NCI-H1930 (cell line): ENCODE measurements around the gene FRMD4B.

Source experiments
- DNase-seq, 2 experiments: peaks; one replicate each; lab custom pipeline; 2025; lab: John Stamatoyannopoulos, UW

FRMD4B gene

DNA sequence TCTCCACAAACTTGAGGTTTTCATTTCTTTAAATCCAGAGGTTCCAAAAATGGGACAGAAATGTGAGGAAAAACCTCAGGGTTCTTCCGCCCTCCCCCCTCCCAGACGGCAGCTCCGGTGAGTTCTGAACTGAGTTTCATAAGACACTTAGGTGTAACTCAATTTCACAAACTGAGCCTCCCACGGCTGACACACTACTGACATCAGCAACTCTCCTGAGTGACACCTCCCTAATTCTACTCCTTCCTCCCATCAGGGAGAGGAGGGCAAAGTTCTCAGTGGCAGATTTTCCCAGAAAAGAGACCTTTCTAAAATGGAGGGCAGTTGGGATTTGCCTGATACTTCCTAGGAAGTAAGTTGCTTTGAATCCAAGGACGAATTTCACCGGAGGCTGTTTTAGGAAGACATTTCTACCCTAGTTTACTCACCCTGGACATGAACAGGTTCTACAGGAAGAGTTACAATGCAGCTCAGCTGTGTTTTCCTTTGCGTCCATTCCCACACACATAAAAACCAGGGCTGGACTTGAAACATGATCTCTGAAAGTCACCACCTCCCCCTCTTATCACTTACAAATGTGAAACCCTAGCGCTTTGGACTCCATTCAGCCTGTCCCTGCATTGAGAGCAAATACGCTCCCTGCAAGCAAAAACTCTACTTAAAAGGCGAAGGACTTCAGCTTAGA, 185.4 kb downstream of the FRMD4B start:
- no peak for DNase-seq

GRCh38 chr3:69199942-69200341, 185.9 kb downstream of the FRMD4B start:
- DNase-seq = no peak

DNA sequence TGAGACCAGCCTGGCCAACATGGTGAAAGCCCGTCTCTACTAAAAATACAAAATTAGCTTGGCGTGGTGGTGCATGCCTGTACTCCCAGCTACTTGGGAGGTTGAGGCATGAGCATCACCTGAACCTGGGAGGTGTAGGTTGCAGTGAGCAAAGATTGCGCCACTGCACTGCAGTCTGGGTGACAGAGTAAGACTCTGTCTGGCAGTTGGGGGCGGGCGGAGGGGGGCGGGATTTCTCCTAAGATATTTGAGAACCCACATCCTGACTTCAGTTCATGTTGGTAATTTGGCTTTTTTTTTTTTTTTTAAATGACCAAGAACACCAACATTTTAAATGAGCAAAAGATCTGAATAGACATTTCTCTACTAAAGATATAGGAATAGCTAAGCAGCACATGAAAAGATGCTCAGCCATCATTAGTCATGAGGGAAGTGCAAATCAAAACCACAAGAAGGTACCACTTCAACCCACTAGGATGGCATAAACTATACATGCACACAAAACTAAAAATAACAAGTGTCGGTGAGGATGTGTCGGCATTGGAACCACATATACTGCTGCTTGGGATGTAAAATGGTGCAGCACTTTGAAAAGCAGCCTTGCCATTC, 187.9 kb downstream of the FRMD4B start:
- DNase-seq = no peak

GRCh38 chr3:69197455-69197854, 188.4 kb downstream of the FRMD4B start:
- no peak for DNase-seq

- no peak for DNase-seq
These were observed 189.0 kb downstream of the FRMD4B start for GRCh38 chr3:69196876-69197275.

DNA sequence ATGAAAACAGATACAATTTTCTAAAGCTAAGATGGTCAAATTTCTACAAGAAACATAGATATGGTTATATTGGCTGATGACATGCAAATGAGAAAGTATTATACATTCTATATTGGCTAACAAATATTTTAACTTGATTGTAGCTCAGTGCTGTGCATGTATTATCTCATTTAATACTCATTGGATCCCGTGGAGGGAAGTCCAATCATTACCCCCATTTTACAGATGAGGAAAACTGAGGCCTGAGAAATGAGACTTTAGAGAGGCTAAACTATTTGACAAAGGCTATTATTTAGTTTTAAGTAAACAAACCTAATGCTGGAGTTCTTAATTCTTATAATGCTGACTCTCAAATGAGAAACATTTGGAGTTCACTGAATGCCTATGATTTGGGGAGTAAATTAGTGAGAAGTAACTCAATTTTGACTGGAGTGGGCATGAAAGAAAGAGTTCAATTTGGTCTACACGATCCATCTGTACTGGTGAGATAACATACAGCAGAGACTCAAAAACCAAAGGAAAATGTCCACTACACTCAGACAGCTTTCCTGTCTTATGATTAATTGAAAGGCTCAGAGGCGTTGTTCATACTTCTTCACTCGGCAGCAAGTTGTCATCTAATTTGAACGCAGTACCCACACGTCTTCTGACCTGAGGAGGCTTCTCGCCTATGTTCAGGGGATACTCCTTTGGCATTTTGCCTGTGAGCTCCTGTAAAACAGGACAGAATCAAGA, 191.3 kb downstream of the FRMD4B start:
- no peak for DNase-seq

DNA sequence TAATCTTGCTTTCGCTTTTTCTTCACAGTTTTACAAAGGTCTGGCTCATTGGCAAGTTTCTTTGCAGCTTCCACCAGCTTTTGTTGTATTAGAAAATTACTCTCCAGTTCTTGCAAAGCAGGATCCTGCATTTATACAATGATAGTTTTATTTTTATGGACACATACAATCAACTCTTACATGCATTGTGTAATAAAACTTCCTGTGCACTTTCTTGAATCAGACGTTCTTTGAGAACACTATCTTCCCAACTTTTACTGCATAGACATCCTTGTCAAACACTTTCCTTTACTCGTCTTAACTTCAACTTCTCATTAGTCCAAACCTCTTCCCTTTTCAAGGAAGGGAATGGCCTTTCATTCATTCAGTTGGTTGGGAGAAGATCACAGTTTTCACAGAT, 192.1 kb downstream of the FRMD4B start:
- no peak for DNase-seq

GRCh38 chr3:69191516-69191915, 194.4 kb downstream of the FRMD4B start:
- no peak for DNase-seq

GRCh38 chr3:69189487-69189886, 196.4 kb downstream of the FRMD4B start:
- DNase-seq = no peak

DNA sequence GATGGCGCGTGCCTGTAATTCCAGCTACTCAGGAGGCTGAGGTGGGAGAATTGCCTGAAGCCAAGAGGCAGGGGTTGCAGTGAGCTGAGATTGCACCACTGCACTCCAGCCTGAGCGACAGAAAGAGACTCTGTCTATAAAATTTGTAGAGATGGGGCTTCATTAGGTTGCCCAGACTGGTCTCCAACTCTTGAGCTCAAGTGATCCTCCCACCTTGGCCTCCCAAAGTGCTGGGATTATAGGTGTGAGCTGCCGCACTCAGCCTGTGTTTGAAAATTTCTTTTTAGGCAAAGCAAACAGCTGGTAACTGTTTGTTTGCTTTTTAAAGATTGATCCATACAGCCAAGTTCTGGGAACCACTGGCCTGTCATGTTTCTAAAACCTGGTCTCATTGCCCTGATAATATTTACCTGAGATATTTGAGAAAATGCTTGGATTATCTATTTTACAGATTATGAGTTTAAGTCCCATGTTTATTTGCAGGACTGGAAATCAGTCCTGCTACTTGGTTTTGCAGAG, 199.3 kb downstream of the FRMD4B start:
- DNase-seq = no peak

DNA sequence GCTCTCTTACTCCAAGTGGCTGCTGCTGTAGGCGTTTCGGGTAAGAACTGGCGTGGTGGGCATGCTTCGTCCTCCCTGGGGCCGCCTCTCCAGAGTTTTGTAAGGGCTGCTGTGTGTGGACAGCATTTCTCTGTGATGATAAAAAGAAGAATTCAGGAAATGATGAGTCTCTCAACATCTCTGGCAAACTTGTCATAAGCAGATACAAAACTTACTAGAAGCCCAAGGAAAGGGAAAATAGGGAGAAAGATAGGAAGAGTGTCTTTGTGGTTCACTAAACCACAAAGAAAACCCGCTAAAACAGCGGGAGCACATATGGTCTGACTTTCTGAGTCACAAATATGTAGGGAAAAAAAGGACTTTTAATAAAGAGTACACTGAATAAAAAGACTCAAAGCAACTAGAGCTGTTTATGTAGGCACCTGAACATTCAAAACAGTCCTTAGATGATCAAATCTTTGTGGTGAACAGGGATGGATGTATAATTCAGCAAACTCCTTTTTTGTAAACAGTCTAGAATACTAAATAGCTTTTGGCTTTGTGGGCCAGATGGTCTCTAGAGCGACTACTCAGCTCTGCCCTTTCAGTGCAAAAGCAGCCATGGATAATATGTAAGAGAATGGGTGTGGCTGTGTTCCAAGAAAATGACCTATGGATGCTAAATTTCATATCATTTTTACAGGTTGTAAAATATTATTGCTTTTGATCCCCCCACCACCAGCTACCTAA, 203.1 kb downstream of the FRMD4B start:
- DNase-seq = no peak

DNA sequence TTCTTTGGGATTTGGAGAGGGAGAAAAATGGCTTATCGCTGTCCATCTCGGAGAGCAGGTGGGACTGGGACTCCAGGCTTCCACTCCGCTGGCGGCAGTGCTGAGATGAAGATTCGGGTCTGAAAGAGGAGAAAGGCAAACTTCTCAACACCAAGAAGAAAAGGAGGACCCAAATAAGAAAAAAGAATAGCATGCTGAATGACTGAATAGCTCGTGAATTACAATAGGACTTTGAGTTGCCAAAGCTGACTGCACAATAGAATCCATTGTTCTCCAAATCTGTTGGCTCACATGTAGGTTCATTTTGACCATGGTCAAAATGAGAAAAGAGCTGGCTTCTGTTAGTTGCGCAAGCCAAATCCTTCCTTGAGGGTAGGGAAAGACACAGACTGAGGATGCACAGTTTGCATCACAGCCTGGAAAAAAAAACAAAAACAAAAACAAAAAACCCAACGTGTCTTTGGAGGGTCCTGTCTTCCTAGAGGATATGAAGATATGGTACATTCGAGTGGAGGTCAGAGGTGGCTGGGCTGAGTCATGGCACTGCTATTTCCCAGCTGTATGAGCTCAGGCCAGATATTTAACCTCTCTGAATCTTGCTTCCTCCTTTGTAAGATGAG, 204.2 kb downstream of the FRMD4B start:
- no peak for DNase-seq

- DNase-seq = no peak
These were observed 204.9 kb downstream of the FRMD4B start for GRCh38 chr3:69180869-69181591.

- no peak for DNase-seq
These were observed 206.0 kb downstream of the FRMD4B start for GRCh38 chr3:69179740-69180372.

DNA sequence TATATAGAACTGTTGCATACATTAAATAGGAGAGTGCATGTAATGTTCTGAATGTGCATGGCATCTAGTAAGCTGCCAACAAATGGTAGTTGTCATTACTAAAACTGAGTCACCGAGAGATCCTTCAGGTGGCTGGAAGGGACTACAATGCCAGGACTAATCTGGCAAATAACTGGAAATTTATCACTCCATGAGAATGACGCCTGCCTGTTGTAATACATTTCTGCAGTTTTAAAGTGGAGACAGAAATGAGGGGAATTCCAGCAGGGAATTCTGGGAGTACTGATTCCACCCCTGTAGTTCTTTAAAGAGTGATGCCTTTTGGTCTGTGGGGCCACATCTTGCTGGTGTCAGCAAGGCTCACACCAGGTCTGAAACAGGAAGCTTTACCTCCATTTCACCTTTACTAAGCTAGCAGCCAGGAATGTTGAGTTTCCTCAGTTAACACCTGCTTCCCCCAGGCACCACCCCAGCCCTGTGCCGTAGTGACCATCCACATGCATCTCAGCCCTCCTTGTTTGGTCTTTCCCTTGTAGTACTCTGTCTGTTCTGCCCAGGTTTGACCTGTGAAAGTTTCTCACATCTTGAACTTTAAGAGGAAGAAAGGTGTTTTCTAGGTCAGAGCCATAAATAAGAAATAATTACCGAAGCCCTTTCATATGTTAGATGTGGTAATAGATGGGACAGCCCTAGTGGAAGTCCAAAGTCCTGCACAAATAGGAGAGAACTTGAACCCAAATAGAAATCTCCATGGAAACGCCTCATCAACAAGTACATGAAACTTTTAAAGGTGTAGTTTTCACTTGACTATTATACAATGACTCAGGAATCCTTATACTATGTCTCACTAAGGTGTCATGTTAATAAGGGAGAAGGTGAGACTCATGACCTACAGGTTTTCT, 206.8 kb downstream of the FRMD4B start:
- DNase-seq = no peak

- DNase-seq = no peak
These were observed 207.8 kb downstream of the FRMD4B start for GRCh38 chr3:69178082-69178481.

DNA sequence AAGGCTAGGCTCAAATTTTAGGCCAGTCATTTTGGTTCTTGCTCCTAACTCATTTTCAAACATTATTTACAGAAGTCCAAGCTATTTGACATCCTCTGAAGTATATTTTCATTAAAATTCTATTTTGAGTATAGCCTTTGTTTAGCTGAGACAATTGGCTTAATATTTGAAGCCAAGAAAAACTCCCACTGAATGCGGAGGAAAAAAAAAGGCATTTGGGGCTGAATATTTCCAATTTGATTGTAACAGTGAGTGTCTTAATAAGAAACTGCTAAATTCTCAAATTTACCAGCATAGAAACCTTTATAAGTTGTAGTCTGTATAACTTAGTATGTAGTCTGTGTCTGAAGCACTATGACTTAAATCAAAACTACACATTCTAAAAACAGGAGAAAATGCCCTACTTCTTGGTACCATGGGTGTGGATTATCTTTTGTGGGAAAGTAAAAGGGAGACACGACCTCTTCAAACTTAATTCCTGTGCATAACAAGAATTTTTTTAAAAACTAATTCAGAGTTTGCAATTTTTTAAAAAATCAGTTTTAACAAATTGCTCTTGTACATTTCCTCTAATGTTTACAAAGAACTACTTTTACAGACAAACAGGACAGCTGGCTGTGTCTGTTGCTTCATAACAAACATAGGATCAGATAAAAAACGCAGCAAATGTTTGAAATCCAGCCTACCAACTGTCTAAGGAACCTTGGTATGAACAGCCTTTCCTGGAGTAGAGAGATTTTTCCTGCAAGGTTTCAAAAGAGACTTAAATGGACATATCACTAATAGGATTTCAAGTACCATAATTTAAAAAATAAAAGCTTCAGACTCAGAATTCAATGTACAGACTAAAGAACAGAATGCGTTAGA, 210.8 kb downstream of the FRMD4B start:
- DNase-seq = no peak

- no peak for DNase-seq
These were observed 211.4 kb downstream of the FRMD4B start for GRCh38 chr3:69174445-69174844.

GRCh38 chr3:69172058-69172457, 213.8 kb downstream of the FRMD4B start:
- no peak for DNase-seq
